Measurements from ENCODE around the gene SH3GL1.

Gene SH3GL1

GRCh38 chr19:4396949-4397783, 3.2 kb downstream of the SH3GL1 start:
- Histone ChIP-seq H3K9me3 (ENCODE audit: low read length) (no peaks in the 10 kb centered on the region), H3K79me2 (ENCODE audit: insufficient read depth, low read length) (peaks cover 42% of the 10 kb centered on the region), H3K27me3 (ENCODE audit: insufficient read depth, low read length) (no peaks in the 10 kb centered on the region), H3K4me3 (ENCODE audit: low read depth, low read length, poor library complexity, severe bottlenecking) (no peak overlapping the region), H3K9ac (ENCODE audit: low read length) (no peak overlapping the region), H3K27ac (ENCODE audit: low read depth, low read length, poor library complexity, severe bottlenecking) (no peak overlapping the region), H2AFZ (ENCODE audit: low read length) (no peak overlapping the region), H3K4me1 (ENCODE audit: insufficient read depth, low read length, severe bottlenecking) (peaks cover 22% of the 10 kb centered on the region), H3K9me2 (ENCODE audit: low read depth, low read length) (no peaks in the 10 kb centered on the region), H3K4me2 (ENCODE audit: low read length) (no peak overlapping the region), H3K36me3 (ENCODE audit: insufficient read depth, low read length) (peaks cover 32% of the 10 kb centered on the region; the same call in 1 of the 2 replicates), H4K20me1 (ENCODE audit: insufficient read depth, low read length) (no peaks in the 10 kb centered on the region), H3F3A (ENCODE audit: insufficient read depth, low read length) (no peaks in the 10 kb centered on the region)
- TF ChIP-seq EZH2 (IDR thresholded peaks at IDR 0.05; ENCODE audit: borderline replicate concordance, low read length) = no peak
- TF ChIP-seq CTCF (IDR thresholded peaks at IDR 0.05; ENCODE audit: low read length) = no peak

- H3F3A ChIP-seq (ENCODE audit: insufficient read depth, low read length) = no peaks in the 10 kb centered on the region
- no peaks in the 10 kb centered on the region for H3K9me2 ChIP-seq (ENCODE audit: low read depth, low read length)
- H2AFZ ChIP-seq (ENCODE audit: low read length) = no peak overlapping the region
- no peaks in the 10 kb centered on the region for H3K9me3 ChIP-seq (ENCODE audit: low read length)
- no peak overlapping the region for H3K27ac ChIP-seq (ENCODE audit: low read depth, low read length, poor library complexity, severe bottlenecking)
- no peak for TF ChIP-seq EZH2 (IDR thresholded peaks at IDR 0.05; ENCODE audit: borderline replicate concordance, low read length)
- H3K4me2 ChIP-seq (ENCODE audit: low read length) = no peak overlapping the region
- peaks cover 33% of the 10 kb centered on the region; the same call in 1 of the 2 replicates for H3K36me3 ChIP-seq (ENCODE audit: insufficient read depth, low read length)
- no peaks in the 10 kb centered on the region for H4K20me1 ChIP-seq (ENCODE audit: insufficient read depth, low read length)
- H3K4me3 ChIP-seq (ENCODE audit: low read depth, low read length, poor library complexity, severe bottlenecking) = no peak overlapping the region
- peaks cover 37% of the 10 kb centered on the region for H3K79me2 ChIP-seq (ENCODE audit: insufficient read depth, low read length)
- peaks cover 5% of the 10 kb centered on the region for H3K4me1 ChIP-seq (ENCODE audit: insufficient read depth, low read length, severe bottlenecking)
- no peak overlapping the region for H3K9ac ChIP-seq (ENCODE audit: low read length)
- H3K27me3 ChIP-seq (ENCODE audit: insufficient read depth, low read length) = no peaks in the 10 kb centered on the region
These were observed 6.3 kb downstream of the SH3GL1 start for GRCh38 chr19:4393947-4394590.

- H3K4me3 ChIP-seq (ENCODE audit: low read depth, low read length, poor library complexity, severe bottlenecking) = no peak overlapping the region
- no peak overlapping the region for H3K27ac ChIP-seq (ENCODE audit: low read depth, low read length, poor library complexity, severe bottlenecking)
- H3K9me3 ChIP-seq (ENCODE audit: low read length) = no peaks in the 10 kb centered on the region
- no peaks in the 10 kb centered on the region for H3K27me3 ChIP-seq (ENCODE audit: insufficient read depth, low read length)
- H4K20me1 ChIP-seq (ENCODE audit: insufficient read depth, low read length) = no peaks in the 10 kb centered on the region
- H2AFZ ChIP-seq (ENCODE audit: low read length) = no peak overlapping the region
- no peaks in the 10 kb centered on the region for H3F3A ChIP-seq (ENCODE audit: insufficient read depth, low read length)
- H3K9me2 ChIP-seq (ENCODE audit: low read depth, low read length) = no peaks in the 10 kb centered on the region
- no peak for TF ChIP-seq CTCF (IDR thresholded peaks at IDR 0.05; ENCODE audit: low read length)
- no peak for TF ChIP-seq EZH2 (IDR thresholded peaks at IDR 0.05; ENCODE audit: borderline replicate concordance, low read length)
- H3K36me3 ChIP-seq (ENCODE audit: insufficient read depth, low read length) = peaks cover 25% of the 10 kb centered on the region
- no peak overlapping the region for H3K9ac ChIP-seq (ENCODE audit: low read length)
- H3K79me2 ChIP-seq (ENCODE audit: insufficient read depth, low read length) = peaks cover 20% of the 10 kb centered on the region
- no peak overlapping the region for H3K4me2 ChIP-seq (ENCODE audit: low read length)
- H3K4me1 ChIP-seq (ENCODE audit: insufficient read depth, low read length, severe bottlenecking) = no peaks in the 10 kb centered on the region
These were observed 8.5 kb downstream of the SH3GL1 start for GRCh38 chr19:4391701-4392483.
